ENCODE results near the gene TMSB10. TPM values are rescaled to one million over a fixed set of nuclear protein-coding genes. Genes with fewer than 3 reads are reported as not detected.

The TMSB10 gene
- total RNA-seq, 1 donor from 2014 or later, result 5,953 TPM

- DNase-seq (ENCODE audit: low read depth), result peak; percentile 90
- Histone ChIP-seq H3K27me3 (ENCODE audit: control insufficient read depth, insufficient read depth, low read length) (no peaks in the 10 kb centered on the region), H3K4me3 (ENCODE audit: low read depth, low read length) (no peak overlapping the region), H3K36me3 (ENCODE audit: control insufficient read depth, insufficient read depth, low read length) (no peaks in the 10 kb centered on the region)
- no peak for TF ChIP-seq CTCF (IDR thresholded peaks at IDR 0.05; ENCODE audit: insufficient read depth, low read length, poor library complexity, severe bottlenecking)
Measured at GRCh38 chr2:84946204-84947009, 41.0 kb downstream of the TMSB10 start.

GRCh38 chr2:84947010-84947593 is 41.6 kb downstream of the TMSB10 start:
- Histone ChIP-seq H3K4me3 (ENCODE audit: low read depth, low read length) (no peak overlapping the region), H3K36me3 (ENCODE audit: control insufficient read depth, insufficient read depth, low read length) (no peaks in the 10 kb centered on the region), H3K27me3 (ENCODE audit: control insufficient read depth, insufficient read depth, low read length) (no peaks in the 10 kb centered on the region)
- no peak for DNase-seq (ENCODE audit: low read depth)
- TF ChIP-seq CTCF (IDR thresholded peaks at IDR 0.05; ENCODE audit: insufficient read depth, low read length, poor library complexity, severe bottlenecking), result no peak

- no peak for TF ChIP-seq CTCF (IDR thresholded peaks at IDR 0.05; ENCODE audit: insufficient read depth, low read length, poor library complexity, severe bottlenecking)
- H3K36me3 ChIP-seq (ENCODE audit: control insufficient read depth, insufficient read depth, low read length), result no peaks in the 10 kb centered on the region
- DNase-seq (ENCODE audit: low read depth), result no peak
- no peaks in the 10 kb centered on the region for H3K27me3 ChIP-seq (ENCODE audit: control insufficient read depth, insufficient read depth, low read length)
- no peak overlapping the region for H3K4me3 ChIP-seq (ENCODE audit: low read depth, low read length)
Measured at GRCh38 chr2:84953535-84953934, 48.1 kb downstream of the TMSB10 start.

GRCh38 chr2:84954329-84954728 is 48.9 kb downstream of the TMSB10 start:
- Histone ChIP-seq H3K27me3 (ENCODE audit: control insufficient read depth, insufficient read depth, low read length) (no peaks in the 10 kb centered on the region), H3K36me3 (ENCODE audit: control insufficient read depth, insufficient read depth, low read length) (no peaks in the 10 kb centered on the region), H3K4me3 (ENCODE audit: low read depth, low read length) (no peak overlapping the region)
- DNase-seq (ENCODE audit: low read depth), result no peak
- TF ChIP-seq CTCF (IDR thresholded peaks at IDR 0.05; ENCODE audit: insufficient read depth, low read length, poor library complexity, severe bottlenecking), result no peak

Other genes starting within 250 kb of the TMSB10 start
- 0.34 and 0.50 TPM in 2 replicates for gene TRABD2A, start 24.6 kb upstream of the TMSB10 start, total RNA-seq
- gene KCMF1, start 65.5 kb downstream of the TMSB10 start, total RNA-seq, result 97.6 and 102 TPM in 2 replicates
- 2.6 and 4.3 TPM in 2 replicates for gene TCF7L1, start 227.7 kb downstream of the TMSB10 start, total RNA-seq